ENCODE results near the gene HS1BP3. TPM values are rescaled to one million over a fixed set of nuclear protein-coding genes. Genes with fewer than 3 reads are reported as not detected.

The HS1BP3 gene
- total RNA-seq, 1 donor from 2014 or later, result 21.0 TPM

DNA sequence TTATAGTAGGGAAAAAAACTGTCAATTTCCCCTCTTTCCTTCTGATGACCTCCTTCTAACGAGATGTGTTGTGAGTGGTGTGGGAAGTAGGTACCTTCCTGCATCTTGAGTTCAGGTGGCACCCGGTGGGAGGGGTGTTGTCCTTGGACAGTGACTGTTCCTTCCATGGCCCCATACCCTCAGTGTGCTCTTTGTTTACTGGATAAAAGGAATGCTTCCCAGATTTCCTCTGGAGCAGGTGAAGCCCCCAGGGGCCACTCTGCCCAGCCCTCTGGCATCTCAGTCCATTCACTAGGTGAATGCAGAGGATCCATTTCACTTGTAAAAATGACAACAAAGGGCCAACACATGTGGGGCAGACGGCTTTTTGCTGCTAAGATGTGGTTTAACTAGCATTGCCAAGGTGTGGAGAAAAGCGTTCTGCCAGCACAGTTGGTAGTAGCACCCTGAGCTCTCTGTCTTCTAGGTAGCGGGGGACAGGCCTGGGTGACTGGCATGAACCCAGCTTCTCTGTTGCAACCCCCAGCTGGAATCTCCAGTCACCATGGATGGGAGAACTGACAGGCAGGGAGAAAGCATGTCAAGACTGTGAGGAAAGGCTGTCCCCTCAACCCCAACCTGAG lies 22.9 kb upstream of the HS1BP3 start:
- Histone ChIP-seq H3K4me3 (ENCODE audit: insufficient read depth, low read depth, low read length) (no peak overlapping the region), H3K9ac (ENCODE audit: low read length) (no peak overlapping the region), H2AFZ (ENCODE audit: low read depth, low read length) (no peak overlapping the region), H3K4me1 (ENCODE audit: insufficient read depth, low read length) (peaks cover 10% of the 10 kb centered on the region), H3K36me3 (ENCODE audit: insufficient read depth, low read length) (no peaks in the 10 kb centered on the region), H3K27me3 (ENCODE audit: insufficient read depth, low read length) (peaks cover 51% of the 10 kb centered on the region), H3K79me2 (ENCODE audit: insufficient read depth, low read length) (no peaks in the 10 kb centered on the region), H3K27ac (ENCODE audit: low read depth, low read length) (no peak overlapping the region), H4K20me1 (ENCODE audit: insufficient read depth, low read length) (peaks cover 4% of the 10 kb centered on the region), H3K9me3 (ENCODE audit: insufficient read depth, low read depth, low read length) (no peaks in the 10 kb centered on the region), H3K4me2 (ENCODE audit: low read length) (no peak overlapping the region)
- H3K36me3 Mint-ChIP-seq (ENCODE audit: low read depth, unreplicated experiment), result peaks cover 2% of the 10 kb centered on the region
- TF ChIP-seq EZH2 (IDR thresholded peaks at IDR 0.05; ENCODE audit: insufficient read depth, low read length), result no peak
- TF ChIP-seq, protein P1, sequence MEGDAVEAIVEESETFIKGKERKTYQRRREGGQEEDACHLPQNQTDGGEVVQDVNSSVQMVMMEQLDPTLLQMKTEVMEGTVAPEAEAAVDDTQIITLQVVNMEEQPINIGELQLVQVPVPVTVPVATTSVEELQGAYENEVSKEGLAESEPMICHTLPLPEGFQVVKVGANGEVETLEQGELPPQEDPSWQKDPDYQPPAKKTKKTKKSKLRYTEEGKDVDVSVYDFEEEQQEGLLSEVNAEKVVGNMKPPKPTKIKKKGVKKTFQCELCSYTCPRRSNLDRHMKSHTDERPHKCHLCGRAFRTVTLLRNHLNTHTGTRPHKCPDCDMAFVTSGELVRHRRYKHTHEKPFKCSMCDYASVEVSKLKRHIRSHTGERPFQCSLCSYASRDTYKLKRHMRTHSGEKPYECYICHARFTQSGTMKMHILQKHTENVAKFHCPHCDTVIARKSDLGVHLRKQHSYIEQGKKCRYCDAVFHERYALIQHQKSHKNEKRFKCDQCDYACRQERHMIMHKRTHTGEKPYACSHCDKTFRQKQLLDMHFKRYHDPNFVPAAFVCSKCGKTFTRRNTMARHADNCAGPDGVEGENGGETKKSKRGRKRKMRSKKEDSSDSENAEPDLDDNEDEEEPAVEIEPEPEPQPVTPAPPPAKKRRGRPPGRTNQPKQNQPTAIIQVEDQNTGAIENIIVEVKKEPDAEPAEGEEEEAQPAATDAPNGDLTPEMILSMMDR (IDR thresholded peaks at IDR 0.05; ENCODE audit: insufficient read depth, low read depth, low read length), result no peak
- H3K27ac Mint-ChIP-seq (ENCODE audit: unreplicated experiment), result no peak overlapping the region
- no peak overlapping the region for H3K4me3 Mint-ChIP-seq (ENCODE audit: unreplicated experiment)
- H3K4me1 Mint-ChIP-seq (ENCODE audit: low read depth, unreplicated experiment), result peaks cover 4% of the 10 kb centered on the region
- FAIRE-seq, result no peak
- peaks cover 39% of the 10 kb centered on the region for H3K27me3 Mint-ChIP-seq (ENCODE audit: low read depth, unreplicated experiment)
- no peak for DNase-seq (ENCODE audit: low read depth)
- H3K9me3 Mint-ChIP-seq (ENCODE audit: unreplicated experiment), result peaks cover 4% of the 10 kb centered on the region

DNA sequence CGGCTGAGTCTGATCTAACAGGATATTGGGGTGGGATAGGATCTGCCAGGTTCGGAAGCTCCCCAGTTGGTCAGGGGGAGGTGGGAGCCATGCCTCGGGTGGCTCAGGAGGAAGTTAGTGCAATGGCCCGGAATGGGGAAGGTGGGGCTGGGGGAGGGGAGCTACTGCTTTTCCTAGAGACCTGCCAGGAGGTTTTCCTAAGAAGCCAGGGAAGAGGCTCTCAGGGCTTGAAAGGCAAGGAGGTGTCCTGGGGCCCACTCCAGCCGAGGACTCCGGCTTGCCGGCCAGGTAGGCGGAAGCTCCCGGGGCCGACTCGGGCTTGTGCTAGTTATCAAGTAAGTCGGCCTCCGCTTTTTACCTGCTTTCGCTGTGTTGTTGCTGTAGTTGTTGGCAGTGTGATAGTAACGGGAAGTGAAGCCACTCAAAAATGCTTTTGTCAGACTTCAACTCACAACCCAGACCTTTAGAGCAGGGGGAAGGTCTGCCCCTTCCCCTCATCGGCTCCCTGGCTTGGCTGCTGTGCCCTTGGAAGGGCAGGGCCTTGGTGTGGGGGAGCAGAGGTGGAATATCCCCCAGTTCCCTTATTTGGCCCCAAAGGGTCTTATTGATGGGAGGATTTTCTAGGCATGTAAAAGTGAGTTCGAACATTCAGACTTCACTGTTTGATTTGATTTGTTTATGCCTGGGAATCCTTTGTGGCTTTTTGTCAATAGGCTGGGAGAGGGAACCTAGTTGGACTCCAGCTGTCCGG lies 21.5 kb upstream of the HS1BP3 start:
- H3K27ac Mint-ChIP-seq (ENCODE audit: unreplicated experiment), result no peak overlapping the region

More for the DNA sequence above, 21.5 kb upstream of the HS1BP3 start:
- H3K4me1 ChIP-seq (ENCODE audit: insufficient read depth, low read length), result peaks cover 10% of the 10 kb centered on the region
- no peak overlapping the region for H3K4me2 ChIP-seq (ENCODE audit: low read length)
- H3K9ac ChIP-seq (ENCODE audit: low read length), result no peak overlapping the region
- no peaks in the 10 kb centered on the region for H3K36me3 ChIP-seq (ENCODE audit: insufficient read depth, low read length)
- H3K9me3 ChIP-seq (ENCODE audit: insufficient read depth, low read depth, low read length), result no peaks in the 10 kb centered on the region
- Mint-ChIP-seq H3K4me3 (ENCODE audit: unreplicated experiment) (no peak overlapping the region), H3K27me3 (ENCODE audit: low read depth, unreplicated experiment) (peaks cover 50% of the 10 kb centered on the region), H3K9me3 (ENCODE audit: unreplicated experiment) (peaks cover 4% of the 10 kb centered on the region), H3K4me1 (ENCODE audit: low read depth, unreplicated experiment) (peaks cover 4% of the 10 kb centered on the region), H3K36me3 (ENCODE audit: low read depth, unreplicated experiment) (no peaks in the 10 kb centered on the region)
- H3K27me3 ChIP-seq (ENCODE audit: insufficient read depth, low read length), result peaks cover 65% of the 10 kb centered on the region
- no peaks in the 10 kb centered on the region for H3K79me2 ChIP-seq (ENCODE audit: insufficient read depth, low read length)
- no peak overlapping the region for H2AFZ ChIP-seq (ENCODE audit: low read depth, low read length)
- DNase-seq (ENCODE audit: low read depth) (no peak), FAIRE-seq (no peak)
- no peak overlapping the region for H3K4me3 ChIP-seq (ENCODE audit: insufficient read depth, low read depth, low read length)
- H3K27ac ChIP-seq (ENCODE audit: low read depth, low read length), result no peak overlapping the region
- TF ChIP-seq EZH2 (IDR thresholded peaks at IDR 0.05; ENCODE audit: insufficient read depth, low read length), result peak; percentile 34
- TF ChIP-seq, protein P1 (IDR thresholded peaks at IDR 0.05; ENCODE audit: insufficient read depth, low read depth, low read length), result no peak
- H4K20me1 ChIP-seq (ENCODE audit: insufficient read depth, low read length), result peaks cover 10% of the 10 kb centered on the region

All from astrocyte (in vitro differentiated cells and primary cell).